C4-2B (cell line): Measurements from ENCODE around the gene ASXL3.

Source experiments
- ZFX ChIP-seq: fragments of 450-650 bp; IDR thresholded peaks from 2 replicates; pipeline ENCODE4 v1.6.1; 2017
- TF ChIP-seq, protein P1 (sequence below): fragments of 450-650 bp; conservative IDR thresholded peaks from 2 replicates; pipeline ENCODE4 v1.5.1; 2017; ENCODE audit warnings: mild to moderate bottlenecking

GRCh38 chr18:33741760-33742159 is 163.7 kb downstream of the ASXL3 start:
- TF ChIP-seq, protein P1, sequence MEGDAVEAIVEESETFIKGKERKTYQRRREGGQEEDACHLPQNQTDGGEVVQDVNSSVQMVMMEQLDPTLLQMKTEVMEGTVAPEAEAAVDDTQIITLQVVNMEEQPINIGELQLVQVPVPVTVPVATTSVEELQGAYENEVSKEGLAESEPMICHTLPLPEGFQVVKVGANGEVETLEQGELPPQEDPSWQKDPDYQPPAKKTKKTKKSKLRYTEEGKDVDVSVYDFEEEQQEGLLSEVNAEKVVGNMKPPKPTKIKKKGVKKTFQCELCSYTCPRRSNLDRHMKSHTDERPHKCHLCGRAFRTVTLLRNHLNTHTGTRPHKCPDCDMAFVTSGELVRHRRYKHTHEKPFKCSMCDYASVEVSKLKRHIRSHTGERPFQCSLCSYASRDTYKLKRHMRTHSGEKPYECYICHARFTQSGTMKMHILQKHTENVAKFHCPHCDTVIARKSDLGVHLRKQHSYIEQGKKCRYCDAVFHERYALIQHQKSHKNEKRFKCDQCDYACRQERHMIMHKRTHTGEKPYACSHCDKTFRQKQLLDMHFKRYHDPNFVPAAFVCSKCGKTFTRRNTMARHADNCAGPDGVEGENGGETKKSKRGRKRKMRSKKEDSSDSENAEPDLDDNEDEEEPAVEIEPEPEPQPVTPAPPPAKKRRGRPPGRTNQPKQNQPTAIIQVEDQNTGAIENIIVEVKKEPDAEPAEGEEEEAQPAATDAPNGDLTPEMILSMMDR: no peak
- no peak for TF ChIP-seq ZFX
